HG03097 (cell line): ENCODE data around the gene SLC35E3.
"Not testable (repeated sequence)": the region's sequence is repeated elsewhere in the genome, so short reads cannot be mapped to it uniquely, and the experiment has no call there.

Experiments used
- ATAC-seq: cut with Tn5 transposase; IDR thresholded peaks from one replicate; pipeline ENCODE4 v1.9.1; 2021; ENCODE audit not compliant: unreplicated experiment, low FRiP score

SLC35E3 gene

DNA sequence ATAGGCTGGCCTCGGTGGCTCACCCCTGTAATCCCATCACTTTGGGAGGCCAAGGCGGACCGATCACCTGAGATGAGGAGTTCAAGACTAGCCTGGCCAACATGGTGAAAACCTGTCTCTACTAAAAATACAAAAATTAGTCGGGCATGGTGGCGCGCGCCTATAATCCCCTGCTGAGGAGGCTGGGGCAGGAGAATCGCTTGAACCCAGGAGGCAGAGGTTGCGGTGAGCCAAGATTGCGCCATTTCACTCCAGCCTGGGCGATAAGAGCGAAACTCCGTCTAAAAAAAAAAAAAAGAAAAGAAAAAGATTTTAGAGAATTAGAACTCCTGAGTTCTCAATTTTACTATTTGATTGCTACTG is 64.0 kb downstream of the SLC35E3 start:
- ATAC-seq, result not testable (repeated sequence)

DNA sequence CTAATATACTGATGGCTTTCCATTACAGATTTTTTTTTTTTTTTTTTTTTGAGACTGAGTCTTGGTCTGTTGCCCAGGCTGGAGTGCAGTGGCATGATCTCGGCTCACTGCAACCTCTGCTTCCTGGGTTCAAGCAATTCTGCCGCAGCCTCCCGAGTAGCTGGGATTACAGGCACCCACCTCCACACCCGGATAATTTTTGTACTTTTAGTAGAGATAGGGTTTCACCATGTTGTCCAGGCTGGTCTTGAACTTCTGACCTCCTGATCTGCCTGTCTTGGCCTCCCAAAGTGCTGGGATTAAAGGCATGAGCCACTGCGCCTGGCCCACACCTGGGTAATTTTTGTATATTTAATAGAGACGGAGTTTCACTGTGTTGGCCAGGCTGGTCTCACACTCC is 65.6 kb downstream of the SLC35E3 start:
- ATAC-seq, result not testable (repeated sequence)

DNA sequence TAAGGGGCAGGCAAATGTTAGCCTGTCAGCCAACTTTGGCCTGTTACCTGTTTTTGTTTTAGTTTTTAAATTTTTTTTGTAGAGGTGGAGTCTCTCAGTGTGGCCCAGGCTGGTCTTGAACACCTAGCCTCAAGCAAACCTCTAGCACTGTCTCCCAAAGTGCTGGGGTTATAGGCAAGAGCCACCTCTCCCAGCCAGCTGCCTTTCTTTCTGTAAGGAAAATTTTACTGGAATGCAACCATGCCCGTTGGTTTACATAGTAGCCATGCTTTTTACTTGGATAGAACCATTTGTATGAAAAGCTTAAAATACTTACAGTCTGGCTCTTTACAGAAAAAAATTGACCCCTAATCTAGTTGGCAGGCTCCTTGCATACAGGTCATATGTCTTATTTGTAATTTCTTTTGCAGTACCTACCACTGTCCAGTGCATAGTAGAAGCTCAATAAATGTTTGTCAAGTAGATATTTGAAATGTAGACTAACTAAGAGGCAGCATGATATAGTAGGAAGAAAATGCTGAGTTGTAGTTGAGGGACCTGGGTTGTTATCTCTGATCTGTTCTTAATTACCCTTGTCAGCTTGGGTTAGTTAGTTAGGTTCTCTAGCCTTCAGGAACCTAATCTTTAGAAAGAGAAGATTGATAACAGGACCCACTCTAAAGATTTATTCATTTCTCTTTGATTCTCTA is 66.7 kb downstream of the SLC35E3 start:
- ATAC-seq, result no peak

DNA sequence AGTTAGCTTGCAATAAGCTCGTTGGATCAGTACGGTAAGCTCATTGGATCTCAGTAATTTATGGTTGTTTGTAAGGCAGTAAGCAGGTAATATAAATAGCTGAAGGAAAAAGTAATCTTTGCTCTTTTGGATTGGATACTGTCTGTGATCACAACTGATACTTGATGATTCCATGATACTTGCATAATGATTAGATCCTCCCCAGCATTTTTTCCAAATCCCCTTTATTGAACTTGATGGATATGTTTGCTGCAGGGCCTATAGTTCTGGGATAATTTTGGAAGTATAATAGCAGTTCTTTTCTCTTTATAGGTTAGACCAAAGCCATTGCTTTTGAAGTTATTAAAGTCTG is 67.2 kb downstream of the SLC35E3 start:
- ATAC-seq, result no peak

- no peak for ATAC-seq
Observed at GRCh38 chr12:68814490-68815231, 68.7 kb downstream of the SLC35E3 start.

GRCh38 chr12:68815232-68815927 is 69.4 kb downstream of the SLC35E3 start:
- no peak for ATAC-seq

DNA sequence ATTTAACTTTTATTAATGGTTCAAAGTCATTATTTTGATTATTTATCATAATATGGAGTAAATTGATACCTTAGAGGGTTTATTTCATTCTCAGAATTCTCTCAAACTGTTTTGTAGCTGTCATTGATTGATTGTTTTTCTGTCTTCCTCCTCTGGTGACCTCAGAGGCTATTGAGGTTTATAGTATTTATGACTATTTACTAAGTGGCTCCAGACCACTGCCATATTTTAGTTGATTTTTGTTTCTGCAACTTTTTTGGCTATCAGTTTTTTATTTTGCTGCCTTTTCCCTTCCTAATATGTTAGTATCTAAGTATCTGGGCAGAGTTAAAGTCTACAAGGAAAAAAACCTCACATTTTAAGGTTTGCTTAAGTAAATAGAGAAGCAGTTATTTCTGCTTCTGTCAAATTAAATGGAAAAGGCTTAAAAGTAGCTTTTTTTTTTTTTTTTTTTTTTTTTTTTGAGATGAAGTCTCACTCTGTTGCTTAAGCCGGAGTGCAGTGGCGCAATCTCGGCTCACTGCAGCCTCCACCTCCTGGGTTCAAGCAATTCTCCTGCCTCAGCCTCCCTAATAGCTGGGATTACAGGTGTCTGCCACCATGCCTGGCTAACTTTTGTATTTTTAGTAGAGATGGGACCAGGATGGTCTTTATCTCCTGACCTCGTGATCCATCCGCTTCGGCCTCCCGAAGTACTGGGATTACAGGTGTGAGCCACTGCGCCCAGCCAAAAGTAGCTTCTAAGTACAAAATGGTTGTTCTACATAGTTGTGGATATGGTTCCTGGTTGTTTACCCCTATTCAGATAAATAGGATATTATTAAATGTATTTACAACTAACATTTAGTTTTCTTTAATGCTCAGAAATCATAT is 70.2 kb downstream of the SLC35E3 start:
- no peak for ATAC-seq

- ATAC-seq, result not testable (repeated sequence)
Observed at GRCh38 chr12:68819481-68819880, 73.5 kb downstream of the SLC35E3 start.

GRCh38 chr12:68821357-68822188 is 75.6 kb downstream of the SLC35E3 start:
- no peak for ATAC-seq

GRCh38 chr12:68823696-68824095 is 77.7 kb downstream of the SLC35E3 start:
- no peak for ATAC-seq

GRCh38 chr12:68824131-68824530 is 78.2 kb downstream of the SLC35E3 start:
- no peak for ATAC-seq

- no peak for ATAC-seq
Observed at GRCh38 chr12:68824597-68825250, 78.7 kb downstream of the SLC35E3 start.

GRCh38 chr12:68825569-68826217 is 79.7 kb downstream of the SLC35E3 start:
- no peak for ATAC-seq

GRCh38 chr12:68827895-68828671 is 82.1 kb downstream of the SLC35E3 start:
- no peak for ATAC-seq

- ATAC-seq, result no peak
Observed at GRCh38 chr12:68828672-68829068, 82.7 kb downstream of the SLC35E3 start.
